ENCODE measurements around the gene AOPEP. TPM values are rescaled to one million over a fixed set of nuclear protein-coding genes. Genes with fewer than 3 reads are reported as not detected.

AOPEP gene
- total and polyA plus RNA-seq, 8 donors: 73.9 to 407 (median 101) TPM

DNA sequence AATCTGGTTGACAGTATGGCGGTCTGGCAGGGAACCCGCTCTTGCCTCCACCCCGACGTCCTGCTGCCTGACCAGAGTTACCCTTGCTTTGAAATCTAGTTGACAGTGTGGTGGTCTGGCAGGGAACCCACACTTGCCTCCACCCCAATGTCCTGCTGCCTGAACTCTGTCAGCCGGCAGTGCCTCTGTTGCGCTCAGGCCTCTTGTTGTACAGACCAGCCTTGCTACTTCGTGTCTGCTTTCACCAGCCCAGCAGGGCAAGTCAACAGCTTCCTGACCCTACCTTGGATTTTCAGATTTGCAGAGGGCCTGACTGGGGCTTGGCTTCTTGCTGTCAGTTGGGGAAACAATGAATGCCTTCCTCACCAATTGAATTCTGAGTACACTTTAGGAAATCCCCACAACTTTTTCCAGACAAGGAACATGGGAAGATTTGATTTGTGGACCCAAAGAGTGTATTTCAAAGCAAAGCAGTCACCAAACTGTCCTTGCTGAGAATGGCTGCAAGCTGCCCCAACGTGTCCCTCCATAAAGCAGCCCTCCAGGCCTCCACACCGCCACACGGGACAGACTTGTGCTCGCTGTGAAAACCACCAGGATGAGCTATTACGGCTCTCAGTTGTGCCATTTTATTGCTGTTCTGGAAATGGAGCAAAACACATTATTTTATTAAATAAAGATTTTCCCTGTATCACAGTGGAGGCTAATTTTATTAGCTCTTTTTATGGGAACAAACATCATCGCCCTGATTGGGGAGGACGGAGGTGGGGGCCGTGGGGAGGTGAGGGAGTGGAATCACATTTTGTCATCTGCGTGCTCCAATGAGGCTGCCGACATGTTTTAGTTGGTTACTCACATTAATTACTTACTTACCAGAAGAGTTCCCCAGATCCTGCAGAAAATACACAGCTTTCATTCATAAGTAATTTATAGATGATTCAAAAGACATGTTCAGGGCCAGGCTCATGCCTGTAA, 189.3 kb downstream of the AOPEP start:
- Histone ChIP-seq H3K4me3 (no peak overlapping the region), H3K27ac (peak overlapping the region in 3 of 5 donors; percentile 13 to 71 (median 52)), H3K4me1 (peaks cover 22 to 53% (median 38%) of the 10 kb centered on the region in 4 donors), H3K9me3 (no peaks in the 10 kb centered on the region), H3K27me3 (no peaks in the 10 kb centered on the region), H3K36me3 (no peaks in the 10 kb centered on the region)
- intact Hi-C loops (cut with DNase I; ENCODE audit: low total_unique reads): no loop called here
- no peak for DNase-seq
- TF ChIP-seq POLR2AphosphoS5 (IDR thresholded peaks at IDR 0.05): no peak
- TF ChIP-seq EP300 (IDR thresholded peaks at IDR 0.05): no peak
- TF ChIP-seq POLR2A (IDR thresholded peaks at IDR 0.05): no peak
- no peak for TF ChIP-seq CTCF (IDR thresholded peaks at IDR 0.05)
- WGBS, 5 donors: 88 to 92% (median 89%) methylated on average over 17 of the region's 17 CpGs

DNA sequence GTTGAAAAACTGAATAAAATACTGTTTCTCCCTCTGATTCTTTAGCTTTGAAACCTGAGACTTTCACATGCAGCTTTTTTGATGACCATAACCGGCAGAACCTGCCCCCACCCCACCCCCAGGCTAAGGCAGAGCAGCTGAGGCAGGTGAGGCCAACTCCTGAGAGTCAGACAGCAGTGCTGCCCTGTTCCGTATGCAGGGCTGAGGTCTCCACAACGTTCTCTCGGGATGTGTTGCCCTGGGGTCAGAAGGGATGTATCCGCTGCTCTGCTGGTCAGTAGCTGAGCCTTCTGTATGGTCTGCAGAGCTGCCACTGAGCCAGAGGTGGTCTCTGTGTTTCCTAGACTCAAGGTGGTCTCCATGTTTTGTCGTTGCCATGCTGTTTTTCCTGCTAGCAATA, 190.5 kb downstream of the AOPEP start:
- no peak overlapping the region for H3K27ac ChIP-seq
- peak in 1 of 2 donors; percentile 72 for DNase-seq
- H3K4me1 ChIP-seq: peaks cover 28 to 65% (median 44%) of the 10 kb centered on the region in 4 donors
- H3K4me3 ChIP-seq: no peak overlapping the region
- TF ChIP-seq POLR2AphosphoS5 (IDR thresholded peaks at IDR 0.05) (no peak), CTCF (IDR thresholded peaks at IDR 0.05) (no peak), POLR2A (IDR thresholded peaks at IDR 0.05) (no peak), EP300 (IDR thresholded peaks at IDR 0.05) (no peak)
- no peaks in the 10 kb centered on the region for H3K9me3 ChIP-seq
- intact Hi-C loops (cut with DNase I; ENCODE audit: low total_unique reads): no loop called here
- no peaks in the 10 kb centered on the region for H3K36me3 ChIP-seq
- 57 to 79% (median 61%) methylated on average over 2 to 6 of the region's 6 CpGs for WGBS, 5 donors
- no peaks in the 10 kb centered on the region for H3K27me3 ChIP-seq

- Histone ChIP-seq H3K27me3 (no peaks in the 10 kb centered on the region), H3K4me1 (peaks cover 27 to 70% (median 44%) of the 10 kb centered on the region in 4 donors), H3K36me3 (no peaks in the 10 kb centered on the region), H3K27ac (no peak overlapping the region), H3K9me3 (no peaks in the 10 kb centered on the region), H3K4me3 (no peak overlapping the region)
- intact Hi-C loops (cut with DNase I; ENCODE audit: low total_unique reads): no loop called here
- WGBS, 5 donors: 73 to 83% (median 79%) methylated on average over 5 of the region's 5 CpGs
- DNase-seq: peak in 1 of 2 donors; percentile 63
- TF ChIP-seq POLR2AphosphoS5 (IDR thresholded peaks at IDR 0.05) (no peak), EP300 (IDR thresholded peaks at IDR 0.05) (no peak), CTCF (IDR thresholded peaks at IDR 0.05) (no peak), POLR2A (IDR thresholded peaks at IDR 0.05) (no peak)
These were observed 191.7 kb downstream of the AOPEP start for GRCh38 chr9:94918038-94918753.

DNA sequence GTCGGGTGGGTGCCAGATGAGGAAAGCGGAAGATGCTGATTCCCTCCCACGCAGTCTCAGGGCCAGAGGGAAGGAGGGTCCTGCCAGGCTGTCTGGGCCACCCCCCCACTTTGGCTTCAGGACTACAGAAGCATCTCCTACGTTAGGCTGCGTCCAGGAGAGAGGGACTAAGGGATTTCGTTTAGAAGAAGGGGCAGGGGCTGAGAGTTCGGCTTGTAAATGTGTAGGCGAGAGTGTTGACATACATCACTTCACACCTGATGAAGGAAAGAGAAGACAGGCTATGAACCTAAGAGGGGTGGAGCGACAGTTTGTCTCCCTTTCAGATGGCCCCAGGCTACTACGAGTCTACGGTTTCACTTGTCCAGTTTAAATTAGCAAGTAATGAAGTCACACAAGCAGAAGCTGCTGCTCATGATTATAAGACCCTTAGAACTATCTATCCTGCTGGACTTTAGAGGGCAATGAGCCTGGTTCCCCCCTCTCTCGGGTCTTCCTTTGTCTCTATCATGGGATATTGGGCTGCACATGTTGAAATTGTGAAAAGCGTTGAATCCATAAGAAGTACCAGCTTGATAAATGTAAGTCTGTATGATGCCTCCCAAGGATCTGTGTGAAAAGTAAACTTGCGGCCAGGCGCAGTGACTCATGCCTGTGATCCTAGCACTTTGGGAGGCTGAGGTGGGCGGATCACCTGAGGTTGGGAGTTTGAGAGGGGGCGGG, 193.0 kb downstream of the AOPEP start:
- no peak overlapping the region for H3K4me3 ChIP-seq
- peaks cover 20 to 68% (median 40%) of the 10 kb centered on the region in 4 donors for H3K4me1 ChIP-seq
- peak overlapping the region in 4 of 5 donors; percentile 76 to 88 (median 82) for H3K27ac ChIP-seq
- no peaks in the 10 kb centered on the region for H3K9me3 ChIP-seq
- DNase-seq: peak in 1 of 2 donors; percentile 65
- TF ChIP-seq POLR2AphosphoS5 (IDR thresholded peaks at IDR 0.05) (no peak), EP300 (IDR thresholded peaks at IDR 0.05) (no peak)
- no peaks in the 10 kb centered on the region for H3K27me3 ChIP-seq
- WGBS, 5 donors: 77 to 93% (median 85%) methylated on average over 17 of the region's 17 CpGs
- no peaks in the 10 kb centered on the region for H3K36me3 ChIP-seq
- intact Hi-C loops (cut with DNase I; ENCODE audit: low total_unique reads): no loop called here
